GM18526 (cell line): ENCODE measurements around the gene STRAP.

Source experiments
- POLR2A ChIP-seq: IDR thresholded peaks from 3 replicates; pipeline ENCODE4 v1.6.1; 2011; ENCODE audit not compliant: insufficient read length; ENCODE audit errors: extremely low read depth

The STRAP gene

GRCh38 chr12:15936751-15937150 lies 54.6 kb downstream of the STRAP start:
- TF ChIP-seq POLR2A = no peak

DNA sequence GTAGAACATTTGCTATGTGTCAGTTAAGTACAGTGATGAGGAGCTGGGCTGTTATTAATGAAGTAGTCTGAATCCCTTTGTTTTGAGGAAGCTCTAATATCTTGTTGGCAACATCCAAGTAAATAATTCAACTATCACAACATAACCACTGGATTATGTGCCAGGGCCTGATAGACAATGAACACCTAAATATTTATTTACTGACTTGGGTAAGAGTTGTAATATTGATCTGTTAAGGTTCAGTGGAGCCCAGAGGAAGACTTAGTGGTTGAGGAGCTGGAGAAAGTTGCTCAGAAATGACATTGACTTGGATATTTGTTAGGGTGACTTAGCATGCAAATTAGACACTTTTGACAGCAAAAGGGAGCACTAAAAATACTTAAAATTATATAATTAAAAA lies 55.7 kb downstream of the STRAP start:
- no peak for TF ChIP-seq POLR2A

- no peak for TF ChIP-seq POLR2A
These were observed 56.9 kb downstream of the STRAP start for GRCh38 chr12:15939111-15939510.

- no peak for TF ChIP-seq POLR2A
These were observed 60.3 kb downstream of the STRAP start for GRCh38 chr12:15942475-15942874.
